ENCODE measurements around the gene PCTP.

The PCTP gene

DNA sequence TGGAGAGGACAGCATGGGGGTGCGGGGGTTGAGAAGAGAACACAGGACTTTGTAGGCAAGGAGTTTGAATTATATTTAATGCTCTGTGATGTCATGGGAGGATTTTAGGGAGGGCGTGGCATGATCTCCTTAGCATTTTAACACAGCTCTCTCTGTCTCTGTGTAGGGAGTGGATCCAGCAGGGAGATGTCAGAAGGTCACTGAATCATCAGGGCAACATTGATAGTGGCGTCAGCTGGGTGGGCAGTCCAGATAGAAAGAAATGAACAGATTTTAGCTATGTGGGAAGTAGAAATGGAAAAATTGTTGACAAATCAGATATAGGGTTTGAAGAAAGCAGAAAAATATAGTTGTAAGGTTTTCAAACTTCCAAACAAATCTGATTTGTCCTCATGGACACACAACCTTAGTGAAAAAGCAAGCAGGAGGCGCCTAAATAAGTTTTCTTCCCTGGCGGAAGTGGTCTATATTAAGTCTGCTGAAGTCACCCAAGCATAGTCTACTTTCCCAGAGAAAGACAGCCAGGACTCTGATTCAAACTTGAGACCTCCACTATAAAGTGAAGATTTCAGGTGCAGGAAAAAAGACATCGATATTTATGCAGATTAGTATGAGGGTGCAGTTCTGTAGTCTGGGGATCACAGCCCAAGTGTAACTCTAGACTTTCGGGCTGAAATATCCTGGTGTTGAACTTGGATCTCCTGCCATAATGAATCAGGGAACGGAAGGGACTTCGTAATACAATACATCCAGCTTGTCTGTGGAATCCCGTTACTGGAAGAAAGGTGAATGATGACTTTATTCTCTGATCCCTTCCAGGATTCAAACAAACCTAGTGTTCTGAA, 10.1 kb upstream of the PCTP start:
- Histone ChIP-seq H3K27me3 (ENCODE audit: low read depth, low read length) (peaks cover 40% of the 10 kb centered on the region), H3K9ac (ENCODE audit: low read length) (no peak overlapping the region), H4K20me1 (ENCODE audit: insufficient read depth, low read length) (no peaks in the 10 kb centered on the region), H3K79me2 (ENCODE audit: low read length) (no peaks in the 10 kb centered on the region), H3K9me3 (ENCODE audit: insufficient read depth, low read length) (no peaks in the 10 kb centered on the region), H3K4me1 (ENCODE audit: low read length) (peaks cover 30% of the 10 kb centered on the region), H3K4me2 (ENCODE audit: low read length) (no peak overlapping the region), H2AFZ (ENCODE audit: low read depth, low read length) (no peak overlapping the region), H3K27ac (ENCODE audit: low read length) (no peak overlapping the region), H3K36me3 (replicated peaks; ENCODE audit: low read depth, low read length) (no peaks in the 10 kb centered on the region), H3K4me3 (ENCODE audit: low read length) (no peak overlapping the region)
- TF ChIP-seq EZH2phosphoT487 (IDR thresholded peaks at IDR 0.05; ENCODE audit: low read depth), result no peak
- no peak for TF ChIP-seq CTCF (IDR thresholded peaks at IDR 0.05; ENCODE audit: low read depth, low read length)

DNA sequence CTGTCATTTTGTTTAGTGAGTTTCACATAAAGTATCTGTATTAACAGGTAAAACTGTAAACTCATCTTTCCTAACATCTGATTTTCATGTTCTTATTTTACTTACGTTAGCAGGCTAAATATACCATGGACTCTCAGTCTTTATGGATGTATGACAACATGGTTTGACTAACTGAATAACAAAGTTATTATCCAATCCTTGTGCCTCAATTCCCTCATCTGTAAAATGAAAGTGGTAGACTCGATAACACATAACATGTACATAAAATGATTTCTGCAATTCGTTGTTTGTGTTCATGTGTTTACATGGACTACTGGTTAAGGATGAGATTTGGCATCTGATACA, 9.5 kb upstream of the PCTP start:
- H3K4me2 ChIP-seq (ENCODE audit: low read length), result no peak overlapping the region

DNA sequence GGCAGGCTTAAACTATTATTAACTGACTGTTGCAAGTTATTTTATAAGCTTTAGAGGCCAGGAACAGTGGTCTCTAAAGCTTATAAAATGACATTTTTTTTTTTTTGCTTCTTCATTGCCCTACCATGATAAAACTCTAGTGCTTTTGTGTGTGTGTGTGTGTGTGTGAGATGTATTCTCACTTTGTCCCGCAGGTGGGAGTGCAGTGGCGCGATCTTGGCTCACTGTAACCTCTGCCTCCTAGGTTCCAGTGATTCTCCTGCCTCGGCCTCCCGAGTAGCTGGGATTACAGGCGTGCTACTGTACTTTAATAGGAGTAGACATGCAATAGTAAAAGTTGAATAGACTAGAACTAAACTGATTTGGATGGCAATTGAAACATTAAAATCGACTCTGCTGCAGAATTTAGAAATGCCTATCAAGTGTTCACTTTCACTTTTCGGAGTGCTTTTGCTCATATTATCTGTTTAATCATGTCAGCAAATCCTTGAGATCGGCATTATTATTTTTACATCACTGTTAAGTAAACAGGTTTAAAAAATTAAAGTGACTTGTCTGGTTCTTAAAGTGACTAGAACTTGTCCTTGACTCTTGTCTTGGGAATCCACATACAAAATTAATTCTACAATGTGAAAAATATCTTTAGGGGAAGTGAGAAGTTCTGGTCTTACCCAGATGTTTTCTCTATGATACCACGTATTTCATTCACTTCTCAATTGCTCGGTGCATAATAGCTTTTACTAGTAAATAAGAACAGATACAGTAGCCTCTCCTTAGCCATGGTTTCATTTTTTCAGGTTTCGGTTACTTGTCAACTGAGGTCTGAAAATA, 8.4 kb upstream of the PCTP start:
- peak overlapping the region; percentile 83 for H3K4me2 ChIP-seq (ENCODE audit: low read length)

More for the DNA sequence above, 9.5 kb upstream of the PCTP start:
- peaks cover 30% of the 10 kb centered on the region for H3K4me1 ChIP-seq (ENCODE audit: low read length)
- H4K20me1 ChIP-seq (ENCODE audit: insufficient read depth, low read length), result no peaks in the 10 kb centered on the region
- peaks cover 43% of the 10 kb centered on the region for H3K27me3 ChIP-seq (ENCODE audit: low read depth, low read length)
- H3K9me3 ChIP-seq (ENCODE audit: insufficient read depth, low read length), result no peaks in the 10 kb centered on the region
- H2AFZ ChIP-seq (ENCODE audit: low read depth, low read length), result no peak overlapping the region
- H3K36me3 ChIP-seq (replicated peaks; ENCODE audit: low read depth, low read length), result no peaks in the 10 kb centered on the region
- H3K4me3 ChIP-seq (ENCODE audit: low read length), result no peak overlapping the region
- no peaks in the 10 kb centered on the region for H3K79me2 ChIP-seq (ENCODE audit: low read length)
- no peak overlapping the region for H3K27ac ChIP-seq (ENCODE audit: low read length)
- no peak for TF ChIP-seq EZH2phosphoT487 (IDR thresholded peaks at IDR 0.05; ENCODE audit: low read depth)
- TF ChIP-seq CTCF (IDR thresholded peaks at IDR 0.05; ENCODE audit: low read depth, low read length), result no peak
- no peak overlapping the region for H3K9ac ChIP-seq (ENCODE audit: low read length)

More for the DNA sequence above, 8.4 kb upstream of the PCTP start:
- peaks cover 48% of the 10 kb centered on the region for H3K27me3 ChIP-seq (ENCODE audit: low read depth, low read length)
- H4K20me1 ChIP-seq (ENCODE audit: insufficient read depth, low read length), result no peaks in the 10 kb centered on the region
- H3K79me2 ChIP-seq (ENCODE audit: low read length), result no peaks in the 10 kb centered on the region
- H3K4me3 ChIP-seq (ENCODE audit: low read length), result peak overlapping the region; percentile 65
- TF ChIP-seq EZH2phosphoT487 (IDR thresholded peaks at IDR 0.05; ENCODE audit: low read depth), result no peak
- 0 out of 2 replicates have a peak, but pooled peaks have one; percentile 26 for TF ChIP-seq CTCF (IDR thresholded peaks at IDR 0.05; ENCODE audit: low read depth, low read length)
- no peak overlapping the region for H3K9ac ChIP-seq (ENCODE audit: low read length)
- H3K4me1 ChIP-seq (ENCODE audit: low read length), result peaks cover 27% of the 10 kb centered on the region
- H3K9me3 ChIP-seq (ENCODE audit: insufficient read depth, low read length), result no peaks in the 10 kb centered on the region
- no peak overlapping the region for H3K27ac ChIP-seq (ENCODE audit: low read length)
- no peak overlapping the region for H2AFZ ChIP-seq (ENCODE audit: low read depth, low read length)
- no peaks in the 10 kb centered on the region for H3K36me3 ChIP-seq (replicated peaks; ENCODE audit: low read depth, low read length)

All from OCI-LY3 (cell line).